HG03060 (cell line): Measurements from ENCODE around the gene MLH3.
"Not testable (repeated sequence)": the region's sequence is repeated elsewhere in the genome, so short reads cannot be mapped to it uniquely, and the experiment has no call there.

Experiments used
- ATAC-seq: cut with Tn5 transposase; IDR thresholded peaks from one replicate; pipeline ENCODE4 v1.9.1; 2021; ENCODE audit warnings: low read depth, moderate number of reproducible peaks; ENCODE audit not compliant: unreplicated experiment

Gene MLH3

GRCh38 chr14:75067765-75068164 lies 16.5 kb upstream of the MLH3 start:
- ATAC-seq: not testable (repeated sequence)

- no peak for ATAC-seq
These were observed 15.9 kb upstream of the MLH3 start for GRCh38 chr14:75067212-75067611.

GRCh38 chr14:75066691-75067090 lies 15.4 kb upstream of the MLH3 start:
- ATAC-seq: no peak

GRCh38 chr14:75064205-75064567 lies 12.9 kb upstream of the MLH3 start:
- ATAC-seq: no peak

- ATAC-seq: peak; percentile 72
These were observed 12.4 kb upstream of the MLH3 start, which contains the start of gene ACYP1 for GRCh38 chr14:75063491-75064204. Gene ACYP1 (minus strand): TSS chr14:75064024. CDS start chr14:75063553, 471 bp downstream.

- ATAC-seq: no peak
These were observed 11.7 kb upstream of the MLH3 start for GRCh38 chr14:75063013-75063412.

GRCh38 chr14:75060420-75060819 lies 9.2 kb upstream of the MLH3 start:
- no peak for ATAC-seq

- no peak for ATAC-seq
These were observed 8.4 kb upstream of the MLH3 start for GRCh38 chr14:75059642-75060041.

- no peak for ATAC-seq
These were observed 3.2 kb upstream of the MLH3 start for GRCh38 chr14:75054421-75054820.

GRCh38 chr14:75053396-75054291 lies 2.4 kb upstream of the MLH3 start:
- no peak for ATAC-seq

GRCh38 chr14:75051556-75051899 lies 261 bp upstream of the MLH3 start:
- no peak for ATAC-seq

- no peak for ATAC-seq
These were observed 1.5 kb downstream of the MLH3 start for GRCh38 chr14:75049731-75050201.

- no peak for ATAC-seq
These were observed 2.1 kb downstream of the MLH3 start for GRCh38 chr14:75049136-75049535.

GRCh38 chr14:75048101-75048500 lies 3.2 kb downstream of the MLH3 start:
- no peak for ATAC-seq

GRCh38 chr14:75047506-75047905 lies 3.8 kb downstream of the MLH3 start:
- no peak for ATAC-seq

GRCh38 chr14:75046899-75047298 lies 4.4 kb downstream of the MLH3 start:
- no peak for ATAC-seq

GRCh38 chr14:75046275-75046674 lies 5.0 kb downstream of the MLH3 start:
- no peak for ATAC-seq

- no peak for ATAC-seq
These were observed 6.5 kb downstream of the MLH3 start for GRCh38 chr14:75044752-75045151.

- no peak for ATAC-seq
These were observed 6.9 kb downstream of the MLH3 start for GRCh38 chr14:75044322-75044721.

- no peak for ATAC-seq
These were observed 9.2 kb downstream of the MLH3 start for GRCh38 chr14:75042035-75042434.

GRCh38 chr14:75041613-75042012 lies 9.7 kb downstream of the MLH3 start:
- ATAC-seq: no peak

GRCh38 chr14:75040959-75041358 lies 10.3 kb downstream of the MLH3 start:
- ATAC-seq: no peak
